ENCODE results near the gene AURKB. TPM values are rescaled to one million over a fixed set of nuclear protein-coding genes. Genes with fewer than 3 reads are reported as not detected.
A peak's percentile ranks its signal among the peaks of the same experiment; 100 is the strongest.

Gene AURKB
- total RNA-seq, 1 experiment from 2014 or later = 89.4 TPM

DNA sequence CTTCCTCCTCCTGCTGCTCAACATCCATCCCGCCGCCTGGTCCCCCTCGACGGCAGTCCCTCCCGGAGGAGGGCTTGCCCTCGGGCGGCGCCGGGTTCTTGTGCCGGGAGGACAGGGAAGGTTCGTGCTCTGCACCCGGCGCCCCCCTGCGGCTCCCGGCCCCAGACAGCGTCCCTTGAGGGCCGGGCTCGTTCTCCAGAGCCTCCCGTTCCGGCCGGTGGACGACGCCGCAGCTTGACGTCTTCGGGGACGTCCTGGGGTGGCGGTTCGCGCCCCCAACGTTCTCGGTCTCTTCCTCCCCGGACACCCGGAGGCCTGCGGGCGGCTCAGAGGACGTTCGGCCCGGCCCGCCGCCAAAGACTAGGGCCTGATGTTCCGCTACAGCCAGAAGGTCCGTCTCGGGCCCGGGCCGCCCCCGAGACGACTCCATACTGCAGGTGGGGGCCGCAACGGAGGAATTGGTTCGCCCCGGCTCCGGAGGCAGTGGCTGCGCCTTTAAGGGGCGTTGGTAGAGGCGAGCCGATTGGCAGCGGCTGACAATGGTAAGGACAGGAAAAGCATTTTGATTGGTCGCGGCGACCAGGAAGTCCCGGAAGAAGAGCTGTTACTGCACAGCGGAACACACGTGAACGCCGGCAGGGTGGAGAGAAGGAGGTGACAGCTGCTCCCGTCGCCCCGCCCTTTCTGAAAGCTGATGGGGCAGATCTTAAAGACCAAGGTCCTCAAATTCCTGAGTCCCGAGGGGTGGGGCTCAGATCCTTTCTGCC, 20.5 kb downstream of the AURKB start, which contains the start of gene BORCS6:
Gene BORCS6, minus strand, starts transcription at position 470 of the 767 bp plus-strand sequence. Its CDS starts 40 bp downstream, at position 430.
- Histone ChIP-seq H3K27me3 (replicated peaks; ENCODE audit: control insufficient read depth, insufficient read depth, low read length) (no peaks in the 10 kb centered on the region), H3K9me3 (no peaks in the 10 kb centered on the region), H3K36me3 (ENCODE audit: control insufficient read depth, insufficient read depth, low read length) (no peaks in the 10 kb centered on the region), H3K4me3 (ENCODE audit: low read depth, low read length) (peak within 1 kb of the TSS; percentile 66), H3K4me1 (peaks cover 13% of the 10 kb centered on the region)
- DNase-seq = peak; percentile 89 to 95
- TF ChIP-seq, protein P1, sequence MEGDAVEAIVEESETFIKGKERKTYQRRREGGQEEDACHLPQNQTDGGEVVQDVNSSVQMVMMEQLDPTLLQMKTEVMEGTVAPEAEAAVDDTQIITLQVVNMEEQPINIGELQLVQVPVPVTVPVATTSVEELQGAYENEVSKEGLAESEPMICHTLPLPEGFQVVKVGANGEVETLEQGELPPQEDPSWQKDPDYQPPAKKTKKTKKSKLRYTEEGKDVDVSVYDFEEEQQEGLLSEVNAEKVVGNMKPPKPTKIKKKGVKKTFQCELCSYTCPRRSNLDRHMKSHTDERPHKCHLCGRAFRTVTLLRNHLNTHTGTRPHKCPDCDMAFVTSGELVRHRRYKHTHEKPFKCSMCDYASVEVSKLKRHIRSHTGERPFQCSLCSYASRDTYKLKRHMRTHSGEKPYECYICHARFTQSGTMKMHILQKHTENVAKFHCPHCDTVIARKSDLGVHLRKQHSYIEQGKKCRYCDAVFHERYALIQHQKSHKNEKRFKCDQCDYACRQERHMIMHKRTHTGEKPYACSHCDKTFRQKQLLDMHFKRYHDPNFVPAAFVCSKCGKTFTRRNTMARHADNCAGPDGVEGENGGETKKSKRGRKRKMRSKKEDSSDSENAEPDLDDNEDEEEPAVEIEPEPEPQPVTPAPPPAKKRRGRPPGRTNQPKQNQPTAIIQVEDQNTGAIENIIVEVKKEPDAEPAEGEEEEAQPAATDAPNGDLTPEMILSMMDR (IDR thresholded peaks at IDR 0.05; ENCODE audit: insufficient read depth in 1 of 2, low read depth in 1 of 2, low read length in 1 of 2, severe bottlenecking in 1 of 2, unreplicated experiment in 1 of 2) = no peak
- Mint-ChIP-seq H3K27me3 (ENCODE audit: insufficient read depth, unreplicated experiment) (no peaks in the 10 kb centered on the region), H3K9me3 (ENCODE audit: unreplicated experiment) (no peaks in the 10 kb centered on the region), H3K4me1 (ENCODE audit: low read depth, unreplicated experiment) (no peaks in the 10 kb centered on the region), H3K4me3 (ENCODE audit: unreplicated experiment) (no peak within 1 kb of the TSS), H3K36me3 (ENCODE audit: insufficient read depth, unreplicated experiment) (no peaks in the 10 kb centered on the region), H3K27ac (ENCODE audit: unreplicated experiment) (peak within 1 kb of the TSS; percentile 63)
- intact Hi-C loops (cut with micrococcal nuclease; ENCODE audit: unreplicated experiment) = no loop called here
- POLR2A ChIA-PET = interaction anchor here (0.5 to 1.1 kb wide), 8 partner anchors 9 to 469 kb away, joined by 3 to 17 read pairs (median 5); partner anchors contain the start of genes AURKB and SLC25A35
- BruUV-seq (replicated peaks) = TSS peak; percentile 67
- CTCF ChIA-PET = interaction anchor here (0.7 to 1.0 kb wide), 3 partner anchors 13 to 31 kb away, joined by 3 to 4 read pairs (median 4); partner anchors contain the start of gene AURKB

DNA sequence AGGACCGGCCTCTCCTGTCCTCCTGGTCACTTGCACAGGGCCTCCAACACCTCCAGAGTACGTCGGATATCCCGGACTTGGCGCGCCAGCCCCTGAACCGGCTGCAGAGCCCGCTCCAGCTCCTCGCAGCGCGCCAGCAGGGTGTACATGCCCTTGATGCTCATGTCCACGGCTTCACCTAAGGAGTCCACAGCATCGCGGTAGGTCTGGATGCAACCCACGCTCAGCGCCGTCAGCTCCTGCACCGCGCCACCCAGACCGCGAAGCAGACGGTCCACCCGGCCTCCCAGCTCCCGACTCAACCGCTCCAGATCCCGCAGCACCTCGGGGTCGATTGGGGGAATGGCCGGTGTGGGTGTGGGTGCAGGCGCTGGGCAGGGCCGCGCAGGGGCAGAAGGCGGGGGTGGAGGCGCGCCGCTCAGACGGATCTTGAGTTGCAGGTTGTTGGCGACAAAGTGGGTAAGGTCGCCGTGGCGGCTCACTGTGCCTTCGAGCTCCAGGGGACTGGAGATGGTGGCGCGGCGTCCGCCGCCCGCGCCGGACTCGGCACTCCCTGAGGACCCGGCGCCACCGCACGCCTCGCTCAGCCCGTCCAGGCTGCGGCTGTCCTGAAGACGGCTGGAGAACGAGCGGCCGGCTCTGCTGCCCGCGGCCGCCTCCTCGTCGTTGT, 21.2 kb downstream of the AURKB start:
- BruUV-seq (replicated peaks) = no TSS peak
- ChIA-PET CTCF (no interaction called here), POLR2A (interaction anchor here (1.2 kb wide), 1 partner anchor 33 kb away, joined by 6 read pairs; no protein-coding TSS in a partner anchor)
- Mint-ChIP-seq H3K36me3 (ENCODE audit: insufficient read depth, unreplicated experiment) (no peaks in the 10 kb centered on the region), H3K27me3 (ENCODE audit: insufficient read depth, unreplicated experiment) (no peaks in the 10 kb centered on the region), H3K9me3 (ENCODE audit: unreplicated experiment) (no peaks in the 10 kb centered on the region), H3K4me1 (ENCODE audit: low read depth, unreplicated experiment) (no peaks in the 10 kb centered on the region), H3K27ac (ENCODE audit: unreplicated experiment) (no peak overlapping the region), H3K4me3 (ENCODE audit: unreplicated experiment) (no peak overlapping the region)
- H3K36me3 ChIP-seq (ENCODE audit: control insufficient read depth, insufficient read depth, low read length) = no peaks in the 10 kb centered on the region
- intact Hi-C loops (cut with micrococcal nuclease; ENCODE audit: unreplicated experiment) = no loop called here
- H3K4me1 ChIP-seq = peaks cover 13% of the 10 kb centered on the region
- TF ChIP-seq, protein P1 (IDR thresholded peaks at IDR 0.05; ENCODE audit: insufficient read depth in 1 of 2, low read depth in 1 of 2, low read length in 1 of 2, severe bottlenecking in 1 of 2, unreplicated experiment in 1 of 2) = no peak
- no peaks in the 10 kb centered on the region for H3K27me3 ChIP-seq (replicated peaks; ENCODE audit: control insufficient read depth, insufficient read depth, low read length)
- no peak for DNase-seq
- H3K4me3 ChIP-seq (ENCODE audit: low read depth, low read length) = peak overlapping the region; percentile 66
- H3K9me3 ChIP-seq = no peaks in the 10 kb centered on the region

DNA sequence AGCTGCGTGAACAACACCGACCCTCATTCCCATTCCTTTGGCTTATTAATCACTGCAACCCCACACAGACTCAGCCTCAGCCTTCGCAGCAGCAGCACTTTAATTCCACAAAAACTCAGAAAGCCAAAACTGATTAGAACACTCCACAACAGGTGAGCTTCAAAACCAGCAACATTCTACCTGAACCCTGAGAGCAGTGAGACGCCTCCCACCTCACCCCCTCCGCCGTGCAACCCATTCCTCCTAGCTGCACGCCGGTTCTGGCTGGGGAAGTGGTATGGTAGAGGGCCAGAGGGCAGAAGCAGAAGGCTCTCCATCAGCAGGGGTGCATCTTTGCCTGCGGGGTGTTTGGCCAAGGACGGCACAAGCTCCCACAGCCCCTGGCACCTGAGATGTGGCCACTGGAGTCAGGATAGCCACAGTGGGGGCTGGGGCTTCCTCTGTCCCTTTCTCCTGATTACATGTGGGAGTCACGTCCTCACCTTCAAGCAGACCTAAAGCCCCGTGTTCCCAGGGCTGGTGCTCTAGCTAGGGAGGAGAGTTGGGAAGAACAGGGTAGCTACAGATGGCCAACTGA, 22.0 kb downstream of the AURKB start:
- no TSS peak for BruUV-seq (replicated peaks)
- no peaks in the 10 kb centered on the region for H3K36me3 ChIP-seq (ENCODE audit: control insufficient read depth, insufficient read depth, low read length)
- Mint-ChIP-seq H3K27ac (ENCODE audit: unreplicated experiment) (no peak overlapping the region), H3K27me3 (ENCODE audit: insufficient read depth, unreplicated experiment) (no peaks in the 10 kb centered on the region), H3K4me3 (ENCODE audit: unreplicated experiment) (no peak overlapping the region), H3K36me3 (ENCODE audit: insufficient read depth, unreplicated experiment) (no peaks in the 10 kb centered on the region), H3K9me3 (ENCODE audit: unreplicated experiment) (no peaks in the 10 kb centered on the region), H3K4me1 (ENCODE audit: low read depth, unreplicated experiment) (peaks cover 6% of the 10 kb centered on the region)
- H3K4me1 ChIP-seq = peaks cover 13% of the 10 kb centered on the region
- H3K4me3 ChIP-seq (ENCODE audit: low read depth, low read length) = peak overlapping the region; percentile 66
- TF ChIP-seq, protein P1 (IDR thresholded peaks at IDR 0.05; ENCODE audit: insufficient read depth in 1 of 2, low read depth in 1 of 2, low read length in 1 of 2, severe bottlenecking in 1 of 2, unreplicated experiment in 1 of 2) = no peak
- intact Hi-C loops (cut with micrococcal nuclease; ENCODE audit: unreplicated experiment) = no loop called here
- ChIA-PET POLR2A (interaction anchor here (1.2 kb wide), 3 partner anchors 15 to 34 kb away, joined by 3 to 6 read pairs (median 4); partner anchors contain the start of gene AURKB), CTCF (no interaction called here)
- H3K27me3 ChIP-seq (replicated peaks; ENCODE audit: control insufficient read depth, insufficient read depth, low read length) = no peaks in the 10 kb centered on the region
- no peaks in the 10 kb centered on the region for H3K9me3 ChIP-seq
- no peak for DNase-seq
